Body of pancreas (tissue), 4 donors: ENCODE results near the gene RPLP2. TPM values are rescaled to one million over a fixed set of nuclear protein-coding genes. Genes with fewer than 3 reads are reported as not detected.

Source experiments
- ATAC-seq: fragments of 150-250 bp; one replicate; pipeline ENCODE4 v1.9.1; 2016
- DNase-seq, 4 donors: peaks; one replicate each; pipeline ENCODE4 v3.0.0-alpha.2; 2019
- H3K27ac ChIP-seq, 4 donors: fragments of 200-600 bp; sonication (generic); 1 replicate in 3 of 4; 2 replicates in 1 of 4; pipeline versions ENCODE4 v1.5.1 to v1.6.1; 2016 to 2019; ENCODE audit warnings: mild to moderate bottlenecking in 1 of 4, mixed read lengths in 1 of 4, moderate library complexity in 1 of 4
- H3K27me3 ChIP-seq, 2 donors: fragments of 200-600 bp; sonication (generic); one replicate each; pipeline ENCODE4 v1.6.0; 2016; ENCODE audit warnings: mild to moderate bottlenecking in 1 of 2
- H3K36me3 ChIP-seq, 2 donors: fragments of 200-600 bp; sonication (generic); replicated peaks in 1 of 2; 2 replicates each; pipeline ENCODE4 v1.5.1; 2016; ENCODE audit warnings: low read depth in 2 of 2; ENCODE audit not compliant: insufficient read depth in 1 of 2
- H3K4me1 ChIP-seq: fragments of 200-600 bp; sonication (generic); one replicate; pipeline ENCODE4 v1.6.0; 2016
- H3K4me3 ChIP-seq, 2 donors: fragments of 200-600 bp; sonication (generic); 1 replicate in 1 of 2; 2 replicates in 1 of 2; pipeline ENCODE4 v1.5.1; 2016 to 2019
- H3K9me3 ChIP-seq, 3 donors: fragments of 200-600 bp; sonication (generic); 1 replicate in 2 of 3; 2 replicates in 1 of 3; pipeline ENCODE4 v1.5.1; 2016
- CTCF ChIP-seq, 7 experiments: fragments of 450-650 bp in 4 of 7; fragments of 200-600 bp in 3 of 7; sonication (generic) in 3 of 7; IDR thresholded peaks; one replicate each; pipeline ENCODE4 v1.5.1; 2016 to 2019; ENCODE audit warnings: antibody characterized with exemption in 7 of 7
- POLR2A ChIP-seq, 3 donors: fragments of 450-650 bp; IDR thresholded peaks; one replicate each; pipeline ENCODE4 v1.6.1; 2016; ENCODE audit warnings: antibody characterized with exemption in 3 of 3, mild to moderate bottlenecking in 2 of 3
- WGBS, 2 donors: methylation state at CpG; one replicate each; pipeline ENCODE4 v1.1.5; 2017; 5-methylcytosine and 5-hydroxymethylcytosine counted together
- intact Hi-C: fragments of 100-400 bp; cut with DNase I; formaldehyde crosslinking; loops from one replicate; pipeline ENCODE4 v1.15.1; 2023
- total RNA-seq, 2 donors: library from RNA; depleted of rRNA; stranded (reverse); fragments of >200 nt; gene quantifications; one replicate each; pipeline ENCODE4 v1.1.0, GENCODE V29; 2016

The RPLP2 gene
- total RNA-seq, 2 donors from 2014 or later, result 395 to 402 TPM

GRCh38 chr11:776561-777287, 33.0 kb upstream of the RPLP2 start:
- Histone ChIP-seq H3K27me3 (no peaks in the 10 kb centered on the region), H3K4me3 (peak overlapping the region; percentile 67 to 92), H3K4me1 (peaks cover 35% of the 10 kb centered on the region), H3K36me3 (peaks cover 0 to 5% of the 10 kb centered on the region in 2 donors), H3K27ac (peak overlapping the region; percentile 63 to 82 (median 73)), H3K9me3 (no peaks in the 10 kb centered on the region)
- DNase-seq (peak in 3 of 4 donors; percentile 21 to 35 (median 32)), ATAC-seq (peak; percentile 24)
- 2% methylated on average over 23 of the region's 65 CpGs; no CpG with 5 or more reads in 1 of the 2 donors for WGBS, 2 donors
- TF ChIP-seq POLR2A (IDR thresholded peaks at IDR 0.05) (no peak), CTCF (IDR thresholded peaks at IDR 0.05) (no peak)
- intact Hi-C loops, result no loop called here

GRCh38 chr11:777288-778255, 32.2 kb upstream of the RPLP2 start, which contains the start of gene GATD1:
GATD1 (minus strand) TSS chr11:777487; CDS start chr11:777462, 25 bp downstream.
- Histone ChIP-seq H3K9me3 (no peaks in the 10 kb centered on the region), H3K27me3 (no peaks in the 10 kb centered on the region), H3K4me1 (peaks cover 35% of the 10 kb centered on the region), H3K4me3 (peak within 1 kb of the TSS; percentile 67 to 92), H3K27ac (peak within 1 kb of the TSS; percentile 63 to 82 (median 73)), H3K36me3 (peaks cover 0 to 4% of the 10 kb centered on the region in 2 donors)
- ATAC-seq, result peak; percentile 94
- 2 to 6% methylated on average over 10 to 88 of the region's 110 CpGs for WGBS, 2 donors
- TF ChIP-seq CTCF (IDR thresholded peaks at IDR 0.05), result no peak
- peak; percentile 58 to 74 (median 65) for TF ChIP-seq POLR2A (IDR thresholded peaks at IDR 0.05)
- peak; percentile 92 to 94 (median 94) for DNase-seq
- intact Hi-C loops, result no loop called here

GRCh38 chr11:778976-779954, 30.5 kb upstream of the RPLP2 start:
- Histone ChIP-seq H3K27me3 (no peaks in the 10 kb centered on the region), H3K4me1 (peaks cover 48% of the 10 kb centered on the region), H3K4me3 (no peak overlapping the region), H3K9me3 (no peaks in the 10 kb centered on the region), H3K36me3 (no peaks in the 10 kb centered on the region), H3K27ac (no peak overlapping the region)
- DNase-seq (peak in 1 of 4 donors; percentile 11), ATAC-seq (no peak)
- intact Hi-C loops, result no loop called here
- WGBS, 2 donors, result 84 to 93% methylated on average over 7 to 21 of the region's 23 CpGs
- TF ChIP-seq POLR2A (IDR thresholded peaks at IDR 0.05) (no peak), CTCF (IDR thresholded peaks at IDR 0.05) (no peak)

- no peak overlapping the region for H3K4me3 ChIP-seq
- no peak overlapping the region for H3K27ac ChIP-seq
- H3K27me3 ChIP-seq, result no peaks in the 10 kb centered on the region
- no peak for TF ChIP-seq POLR2A (IDR thresholded peaks at IDR 0.05)
- no peak for TF ChIP-seq CTCF (IDR thresholded peaks at IDR 0.05)
- DNase-seq (peak in 1 of 4 donors; percentile 9), ATAC-seq (no peak)
- peaks cover 44% of the 10 kb centered on the region for H3K4me1 ChIP-seq
- intact Hi-C loops, result no loop called here
- no peaks in the 10 kb centered on the region for H3K9me3 ChIP-seq
- 94 to 95% methylated on average over 14 of the region's 16 CpGs for WGBS, 2 donors
- no peaks in the 10 kb centered on the region for H3K36me3 ChIP-seq
These were observed 29.7 kb upstream of the RPLP2 start for GRCh38 chr11:779955-780532.
